GM10266 (cell line): ENCODE results near the gene ZNF584.
A peak's percentile ranks its signal among the peaks of the same experiment; 100 is the strongest.

Source experiments
- DNase-seq: peaks from one replicate; pipeline ENCODE4 v3.0.0; 2012; ENCODE audit errors: extremely low spot score
- TF ChIP-seq, protein P1 (sequence below): IDR thresholded peaks from 2 replicates; pipeline ENCODE4 v1.5.1; 2012; ENCODE audit warnings: mild to moderate bottlenecking, low read depth; ENCODE audit not compliant: control insufficient read depth, insufficient read depth; ENCODE audit errors: missing control alignments

Gene ZNF584

DNA sequence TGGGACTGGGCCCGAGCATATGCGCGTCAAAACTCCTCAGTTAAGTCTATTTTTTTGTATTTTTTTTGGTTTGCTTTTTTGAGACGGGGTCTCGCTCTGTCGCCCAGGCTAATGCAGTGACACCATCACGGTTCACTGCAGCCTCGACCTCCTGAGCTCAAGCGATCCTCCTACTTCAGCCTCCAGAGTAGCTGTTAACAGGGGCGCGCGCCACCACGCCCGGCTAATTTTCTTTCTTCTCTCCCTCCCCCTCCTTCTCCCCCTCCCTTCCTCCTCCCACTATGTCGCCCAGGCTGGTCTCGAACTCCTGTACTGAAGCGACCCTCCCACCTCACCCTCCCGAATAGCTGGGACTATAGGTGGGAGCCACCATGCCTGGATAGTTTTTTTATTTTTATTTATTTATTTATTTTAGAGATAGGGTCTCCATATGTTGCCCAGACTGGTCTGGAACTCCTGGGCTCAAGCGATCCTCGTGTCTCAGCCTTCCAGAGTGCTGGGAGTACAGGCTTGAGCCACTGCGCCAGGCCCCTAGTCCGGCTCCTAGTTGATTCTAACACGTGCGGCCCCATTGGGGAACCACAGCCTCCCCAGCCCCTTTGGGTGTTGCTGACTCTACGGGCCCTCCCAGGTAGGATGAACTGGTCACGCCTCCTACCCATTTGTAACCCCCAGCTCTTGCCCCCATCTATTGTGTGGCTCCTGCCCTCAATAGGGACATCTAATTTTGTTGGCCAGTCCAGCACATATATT, 26.8 kb upstream of the ZNF584 start:
- TF ChIP-seq, protein P1, sequence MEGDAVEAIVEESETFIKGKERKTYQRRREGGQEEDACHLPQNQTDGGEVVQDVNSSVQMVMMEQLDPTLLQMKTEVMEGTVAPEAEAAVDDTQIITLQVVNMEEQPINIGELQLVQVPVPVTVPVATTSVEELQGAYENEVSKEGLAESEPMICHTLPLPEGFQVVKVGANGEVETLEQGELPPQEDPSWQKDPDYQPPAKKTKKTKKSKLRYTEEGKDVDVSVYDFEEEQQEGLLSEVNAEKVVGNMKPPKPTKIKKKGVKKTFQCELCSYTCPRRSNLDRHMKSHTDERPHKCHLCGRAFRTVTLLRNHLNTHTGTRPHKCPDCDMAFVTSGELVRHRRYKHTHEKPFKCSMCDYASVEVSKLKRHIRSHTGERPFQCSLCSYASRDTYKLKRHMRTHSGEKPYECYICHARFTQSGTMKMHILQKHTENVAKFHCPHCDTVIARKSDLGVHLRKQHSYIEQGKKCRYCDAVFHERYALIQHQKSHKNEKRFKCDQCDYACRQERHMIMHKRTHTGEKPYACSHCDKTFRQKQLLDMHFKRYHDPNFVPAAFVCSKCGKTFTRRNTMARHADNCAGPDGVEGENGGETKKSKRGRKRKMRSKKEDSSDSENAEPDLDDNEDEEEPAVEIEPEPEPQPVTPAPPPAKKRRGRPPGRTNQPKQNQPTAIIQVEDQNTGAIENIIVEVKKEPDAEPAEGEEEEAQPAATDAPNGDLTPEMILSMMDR = no peak

DNA sequence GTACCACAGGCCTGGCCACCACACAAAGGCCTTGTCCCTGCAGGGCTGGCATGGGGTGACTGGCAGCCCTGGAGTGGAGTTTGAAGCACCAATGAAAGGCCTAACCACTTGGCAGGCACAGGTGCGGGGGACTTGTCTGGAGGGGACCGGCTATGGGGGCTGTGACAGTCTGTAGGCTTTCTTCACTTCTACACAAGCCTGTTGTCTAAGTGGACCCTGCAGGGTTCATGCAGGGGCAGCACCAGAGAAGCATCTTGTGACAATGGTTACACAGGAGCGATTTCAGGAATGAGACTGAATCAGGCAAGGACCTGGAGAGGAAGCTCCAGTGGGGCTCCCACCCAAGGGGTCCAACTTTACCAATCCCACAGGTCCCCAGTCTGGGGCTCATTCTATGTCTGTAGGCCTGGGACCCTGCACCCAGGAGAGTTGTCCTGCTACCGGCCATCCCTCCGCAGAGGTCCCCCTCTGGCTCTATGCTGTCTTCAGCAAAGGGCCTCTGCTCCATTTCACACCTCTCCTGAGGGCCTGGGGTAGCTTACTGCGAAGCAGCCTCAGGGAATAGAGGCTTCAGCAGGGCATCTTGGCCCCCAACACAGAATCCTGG, 25.3 kb upstream of the ZNF584 start:
- DNase-seq = no peak
- TF ChIP-seq, protein P1 = no peak

More for the DNA sequence above, 26.8 kb upstream of the ZNF584 start:
- no peak for DNase-seq

DNA sequence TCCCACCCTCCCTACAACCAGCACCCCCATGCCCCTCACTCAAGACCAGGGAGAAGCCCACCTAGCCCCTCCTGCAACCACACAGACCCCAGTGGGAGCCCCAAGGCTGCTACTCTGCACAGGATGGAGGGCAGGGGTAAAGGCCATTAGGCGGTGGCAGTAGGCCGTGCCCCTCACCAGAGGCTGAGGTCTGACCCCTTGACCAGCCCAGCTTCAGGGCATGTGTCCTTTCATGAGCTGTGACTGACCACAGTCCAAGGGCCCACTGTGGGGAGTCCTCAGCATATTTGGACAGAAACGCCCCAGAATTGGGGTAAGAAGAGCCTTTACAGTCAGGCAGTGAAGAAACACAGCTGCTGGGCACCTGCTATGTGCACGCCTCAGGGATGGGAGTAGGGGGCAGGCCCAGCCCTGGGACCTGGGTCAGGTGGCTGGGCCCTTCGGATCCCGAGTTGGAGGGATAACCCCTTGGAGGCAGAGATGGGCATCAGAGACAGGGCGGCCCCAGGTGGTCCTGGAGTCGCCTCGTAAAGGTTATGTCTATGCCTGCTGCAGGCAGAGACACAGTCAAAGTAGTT, 23.0 kb upstream of the ZNF584 start:
- no peak for DNase-seq
- TF ChIP-seq, protein P1 = no peak

DNA sequence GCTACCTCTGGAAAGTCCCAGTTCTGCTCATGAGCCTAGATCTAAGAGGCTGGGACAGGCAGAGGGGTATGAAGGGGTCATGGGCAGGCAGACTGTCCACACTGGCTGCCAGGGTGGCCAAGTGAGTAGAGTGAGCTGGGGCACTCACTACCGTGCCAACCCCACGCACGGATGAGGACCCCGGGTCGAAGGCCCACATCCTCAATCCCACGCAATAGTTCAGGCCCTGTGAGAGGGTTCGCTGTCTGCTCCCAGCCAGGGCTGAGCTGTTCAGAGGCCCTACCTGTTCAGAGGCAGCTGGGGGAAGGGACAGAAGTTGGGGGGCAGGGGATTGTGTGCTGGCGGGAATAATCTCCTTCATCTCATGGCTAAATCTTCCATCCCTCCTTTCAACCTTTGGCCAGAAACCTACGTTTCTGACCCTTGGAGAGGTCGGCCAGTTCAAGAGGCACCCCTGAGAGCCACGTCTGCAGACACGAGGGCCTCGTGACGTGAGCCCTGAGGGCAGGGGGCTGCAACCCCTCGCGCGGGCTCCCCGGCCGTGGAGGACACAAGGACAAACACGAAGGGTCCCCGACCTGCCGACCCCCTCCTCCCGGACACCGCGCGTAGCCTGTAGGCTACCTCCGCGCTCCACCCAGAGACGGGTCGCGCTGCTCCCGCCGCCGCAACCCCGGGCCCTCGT, 22.4 kb upstream of the ZNF584 start:
- DNase-seq = no peak
- TF ChIP-seq, protein P1 = no peak

DNA sequence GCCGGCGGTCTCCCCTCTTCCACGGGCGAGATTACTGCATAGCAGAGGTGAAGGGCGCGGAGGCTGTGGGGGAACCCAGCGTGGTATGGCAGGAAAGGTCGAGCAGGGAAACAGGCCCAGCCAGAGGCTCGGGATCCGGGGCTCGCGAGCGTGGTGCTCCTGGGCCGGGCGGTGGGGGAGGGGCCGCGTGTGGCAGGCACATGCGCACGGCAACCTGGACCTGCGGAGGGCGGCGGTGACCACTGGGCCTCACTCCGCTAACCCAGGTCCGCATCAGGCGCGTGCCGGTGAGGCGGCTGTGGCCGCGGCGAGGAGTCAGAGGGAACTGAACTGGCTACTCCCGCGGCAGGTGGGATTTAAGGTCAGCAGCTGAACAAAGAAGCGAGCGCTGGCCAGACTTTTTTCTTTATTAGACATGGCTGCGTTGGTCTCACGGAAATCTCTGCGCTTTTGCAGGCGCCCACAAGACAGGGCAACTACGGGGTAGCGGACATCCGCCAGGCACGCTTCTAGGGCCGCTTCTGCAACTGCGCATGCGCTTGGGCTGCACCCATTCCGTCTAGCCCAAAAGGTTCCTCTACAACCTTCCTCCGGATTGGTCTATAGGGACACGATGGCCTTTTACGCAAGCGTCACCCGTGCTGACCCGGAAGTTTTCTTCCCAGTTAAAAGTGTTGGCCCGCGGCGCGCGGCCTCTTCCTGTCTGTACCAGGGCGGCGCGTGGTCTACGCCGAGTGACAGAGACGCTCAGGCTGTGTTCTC, 21.7 kb upstream of the ZNF584 start, which contains the start of gene RPS5:
Gene RPS5 (plus strand): TSS at position 694 of the 762 bp plus-strand sequence. CDS start 869 bp downstream, outside the sequence.
- DNase-seq = peak; percentile 99
- TF ChIP-seq, protein P1 = no peak

DNA sequence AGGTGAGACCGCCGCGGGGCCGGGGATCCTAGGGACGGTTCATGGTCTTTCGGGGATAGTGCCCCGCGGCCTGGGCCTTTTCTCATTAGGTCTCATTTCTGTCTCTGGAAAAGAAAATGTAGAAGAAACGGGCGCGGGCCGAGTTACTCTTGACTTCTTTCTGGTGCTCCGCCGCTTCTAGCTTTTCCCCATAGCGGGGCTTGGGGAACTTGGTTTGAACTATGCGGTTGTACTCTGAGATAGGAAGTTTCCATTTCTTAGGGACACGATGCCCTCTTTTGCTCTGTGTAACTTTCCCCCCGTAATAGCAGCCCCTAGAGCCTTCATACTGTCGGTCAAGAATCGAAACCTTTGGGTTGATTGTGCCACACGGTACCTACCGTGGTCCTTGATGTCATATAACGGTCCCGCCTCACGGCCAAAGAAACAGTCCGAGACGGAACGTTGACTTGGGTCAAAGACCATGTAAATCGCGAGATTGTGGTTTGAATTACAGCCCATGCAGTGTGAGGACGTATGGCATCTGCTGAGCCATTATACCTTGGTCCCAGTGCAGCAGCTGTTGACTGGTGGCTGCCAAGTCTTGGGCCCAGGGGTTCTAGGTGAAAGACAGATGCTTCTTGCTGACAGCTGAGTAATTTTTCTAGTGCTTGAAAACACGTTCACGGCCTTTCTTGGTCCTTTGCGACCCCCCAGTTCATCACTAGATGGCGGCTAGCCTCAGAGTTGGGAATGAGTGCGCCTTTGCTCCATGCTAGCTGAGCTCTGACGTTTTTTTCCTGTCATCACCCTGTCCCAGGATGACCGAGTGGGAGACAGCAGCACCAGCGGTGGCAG, 20.9 kb upstream of the ZNF584 start:
- no peak for DNase-seq
- TF ChIP-seq, protein P1 = no peak
